ENCODE data around the gene GLCE.

GRCh38 chr15:69115031-69115430 is 45.4 kb upstream of the GLCE start:
- no peak for TF ChIP-seq CTCF (IDR thresholded peaks at IDR 0.05)
- no peak for TF ChIP-seq POLR2A (IDR thresholded peaks at IDR 0.05)
